Pancreas (tissue), 10 donors: Measurements from ENCODE around the gene SART1. TPM values are rescaled to one million over a fixed set of nuclear protein-coding genes. Genes with fewer than 3 reads are reported as not detected.

Source experiments
- ATAC-seq, 4 donors: fragments of 200-7000 bp; cut with Tn5 transposase; one replicate each; pipeline versions ENCODE4 v1.8.0 to v1.9.1; 2020; ENCODE audit warnings: mild to moderate bottlenecking in 4 of 4, moderate library complexity in 4 of 4
- DNase-seq, 6 donors: peaks; one replicate each; pipeline ENCODE4 v3.0.0-alpha.2; 2020
- FAIRE-seq: peaks from 2 replicates; lab custom pipeline; 2012; peaks lifted over from hg19 to GRCh38; lab: Jason Lieb, UNC
- H3K27ac ChIP-seq, 4 donors: fragments of 200-600 bp; sonication (generic); 1 replicate in 3 of 4; 2 replicates in 1 of 4; pipeline versions ENCODE4 v1.5.0 to v1.8.0; 2020
- H3K27me3 ChIP-seq, 4 donors: fragments of 200-600 bp; one replicate each; pipeline ENCODE4 v1.8.0; 2021
- H3K36me3 ChIP-seq, 3 donors: fragments of 200-600 bp; sonication (generic) in 1 of 3; one replicate each; pipeline versions ENCODE4 v1.5.0 to v1.8.0; 2020 to 2021
- H3K4me1 ChIP-seq, 3 donors: fragments of 200-600 bp; one replicate each; pipeline ENCODE4 v1.8.0; 2021
- H3K4me3 ChIP-seq, 4 donors: fragments of 200-600 bp; sonication (generic) in 2 of 4; one replicate each; pipeline versions ENCODE4 v1.5.0 to v1.8.0; 2020 to 2021
- H3K9me3 ChIP-seq, 4 donors: fragments of 200-600 bp; one replicate each; pipeline ENCODE4 v1.8.0; 2021
- CTCF ChIP-seq, 4 donors: fragments of 200-600 bp; sonication (generic) in 3 of 4; IDR thresholded peaks; one replicate each; pipeline versions ENCODE4 v1.5.0 to v1.8.0; 2021; ENCODE audit warnings: antibody characterized with exemption in 4 of 4
- WGBS, 2 donors: extraction: QIAGEN DNeasy Blood & Tissue Kit; methylation state at CpG; one replicate each; pipeline ENCODE4 v1.1.7; 2013; 5-methylcytosine and 5-hydroxymethylcytosine counted together
- intact Hi-C, 3 donors: fragments of 100-400 bp; cut with DNase I; formaldehyde crosslinking; loops; one replicate each; pipeline versions ENCODE4 v1.11.1 to v1.14.2; 2022
- polyA plus RNA-seq, 2 donors: library from polyadenylated mRNA; stranded (reverse); fragments of 200-250 nt; gene quantifications; one replicate each; pipeline ENCODE4 v1.2.3, GENCODE V29; 2013
- total RNA-seq, 6 donors: library from RNA; stranded (reverse); fragmentation: NEBNext Ultra II Directional in 4 of 6; extraction: Animal tissue kit (Norgen Biotek cat#: 25700) in 4 of 6; gene quantifications; one replicate each; pipeline versions ENCODE4 v1.2.1 to v1.2.4, GENCODE V29; 2021 to 2023
- donor health status: healthy with polysubstance abuse.
- donor health status: DM: no; HTN: no; CAD: no; lungs with moderate emphysema.
- donor health status: DM: no; HTN: no; CAD: no.
- donor health status: control.
- donor health status: control.
- donor health status: Bipolar disorder and iron deficiency.
- donor health status: DM: yes; HTN: yes; CAD: no.
- donor health status: DM: no; HTN: no; CAD: no.
- donor health status: DM: no; HTN: no; CAD: no.
- donor health status: DM: yes; HTN: yes; CAD: no.

Gene SART1
- total and polyA plus RNA-seq, 8 donors: 19.2 to 98.5 (median 25.5) TPM

- Histone ChIP-seq H3K9me3 (no peaks in the 10 kb centered on the region), H3K27ac (peak overlapping the region in 1 of 4 donors; percentile 23), H3K27me3 (no peaks in the 10 kb centered on the region), H3K4me3 (no peak overlapping the region), H3K4me1 (peaks cover 0 to 25% (median 12%) of the 10 kb centered on the region in 3 donors), H3K36me3 (no peaks in the 10 kb centered on the region)
- intact Hi-C loops: no loop called here
- 77 to 80% methylated on average over 7 of the region's 7 CpGs for WGBS, 2 donors
- ATAC-seq: no peak
- no peak for DNase-seq
- FAIRE-seq: no peak
- TF ChIP-seq CTCF (IDR thresholded peaks at IDR 0.05): no peak
Measured at GRCh38 chr11:65916391-65916790, 45.1 kb upstream of the SART1 start.

GRCh38 chr11:65917077-65917433 lies 44.5 kb upstream of the SART1 start:
- Histone ChIP-seq H3K27ac (no peak overlapping the region), H3K4me3 (no peak overlapping the region)
- intact Hi-C loops: no loop called here

GRCh38 chr11:65917434-65918210 lies 43.9 kb upstream of the SART1 start:
- intact Hi-C loops: no loop called here
- 69 to 78% methylated on average over 35 of the region's 35 CpGs for WGBS, 2 donors
- peak in 3 of 6 donors; percentile 38 to 82 (median 57) for DNase-seq

More at GRCh38 chr11:65917077-65917433, 44.5 kb upstream of the SART1 start:
- ATAC-seq: no peak
- Histone ChIP-seq H3K36me3 (no peaks in the 10 kb centered on the region), H3K4me1 (peaks cover 0 to 25% (median 12%) of the 10 kb centered on the region in 3 donors), H3K9me3 (no peaks in the 10 kb centered on the region), H3K27me3 (no peaks in the 10 kb centered on the region)
- TF ChIP-seq CTCF (IDR thresholded peaks at IDR 0.05): no peak
- FAIRE-seq: no peak
- no peak for DNase-seq
- 89 to 97% methylated on average over 3 of the region's 3 CpGs for WGBS, 2 donors

GRCh38 chr11:65918211-65919140 lies 43.1 kb upstream of the SART1 start, which contains the start of gene C11orf68:
Gene C11orf68 (minus strand): TSS chr11:65919062. CDS start chr11:65919031, 31 bp downstream.
- H3K36me3 ChIP-seq: no peaks in the 10 kb centered on the region
- no peaks in the 10 kb centered on the region for H3K9me3 ChIP-seq
- H3K27ac ChIP-seq: peak within 1 kb of the TSS; percentile 63 to 85 (median 82)
- peak in 1 of 6 donors; percentile 59 for DNase-seq
- ATAC-seq: no peak
- no peak for FAIRE-seq
- 3 to 6% methylated on average over 45 to 77 of the region's 77 CpGs for WGBS, 2 donors
- H3K27me3 ChIP-seq: no peaks in the 10 kb centered on the region
- peak within 1 kb of the TSS; percentile 95 to 98 (median 97) for H3K4me3 ChIP-seq
- H3K4me1 ChIP-seq: peaks cover 0 to 25% (median 12%) of the 10 kb centered on the region in 3 donors
- intact Hi-C loops: no loop called here
- no peak for TF ChIP-seq CTCF (IDR thresholded peaks at IDR 0.05)

More at GRCh38 chr11:65917434-65918210, 43.9 kb upstream of the SART1 start:
- H3K36me3 ChIP-seq: no peaks in the 10 kb centered on the region
- no peaks in the 10 kb centered on the region for H3K27me3 ChIP-seq
- ATAC-seq (no peak), FAIRE-seq (no peak)
- peak overlapping the region; percentile 84 to 97 (median 92) for H3K4me3 ChIP-seq
- TF ChIP-seq CTCF (IDR thresholded peaks at IDR 0.05): no peak
- H3K9me3 ChIP-seq: no peaks in the 10 kb centered on the region
- no peak overlapping the region for H3K27ac ChIP-seq
- H3K4me1 ChIP-seq: peaks cover 0 to 25% (median 12%) of the 10 kb centered on the region in 3 donors
